ENCODE measurements around the gene FUOM. TPM values are rescaled to one million over a fixed set of nuclear protein-coding genes. Genes with fewer than 3 reads are reported as not detected.
A peak's percentile ranks its signal among the peaks of the same experiment; 100 is the strongest.

Gene FUOM
- total RNA-seq, 2 experiments from 2014 or later: 15.4 to 17.3 TPM

GRCh38 chr10:133335246-133336117 lies 22.3 kb downstream of the FUOM start:
- POLR2A ChIA-PET: interaction anchor here (1.9 kb wide), 2 partner anchors 12 to 22 kb away, joined by 4 read pairs; partner anchors contain the start of gene FUOM
- H3K27ac Mint-ChIP-seq: no peak overlapping the region
- DNase-seq (peak; percentile 80), ATAC-seq (ENCODE audit: low read depth) (peak; percentile 52)
- H3K27me3 Mint-ChIP-seq: peaks cover 34% of the 10 kb centered on the region
- H3K4me3 Mint-ChIP-seq: peak overlapping the region; percentile 53
- H3K4me1 Mint-ChIP-seq: peaks cover 1% of the 10 kb centered on the region
- no peaks in the 10 kb centered on the region for H3K36me3 Mint-ChIP-seq
- H3K9me3 Mint-ChIP-seq: no peaks in the 10 kb centered on the region

- no peaks in the 10 kb centered on the region for H3K36me3 Mint-ChIP-seq
- ATAC-seq (ENCODE audit: low read depth) (peak; percentile 40), DNase-seq (no peak)
- peaks cover 40% of the 10 kb centered on the region for H3K27me3 Mint-ChIP-seq
- peak overlapping the region; percentile 49 for H3K27ac Mint-ChIP-seq
- POLR2A ChIA-PET: no interaction called here
- H3K4me1 Mint-ChIP-seq: peaks cover 1% of the 10 kb centered on the region
- no peaks in the 10 kb centered on the region for H3K9me3 Mint-ChIP-seq
- peak overlapping the region; percentile 73 for H3K4me3 Mint-ChIP-seq
Observed at GRCh38 chr10:133334503-133335245, 23.1 kb downstream of the FUOM start.

GRCh38 chr10:133332936-133333699 lies 24.7 kb downstream of the FUOM start:
- POLR2A ChIA-PET: no interaction called here
- peaks cover 1% of the 10 kb centered on the region for H3K4me1 Mint-ChIP-seq
- H3K4me3 Mint-ChIP-seq: no peak overlapping the region
- H3K9me3 Mint-ChIP-seq: no peaks in the 10 kb centered on the region
- no peak for DNase-seq
- no peak overlapping the region for H3K27ac Mint-ChIP-seq
- H3K36me3 Mint-ChIP-seq: no peaks in the 10 kb centered on the region
- ATAC-seq (ENCODE audit: low read depth): no peak
- H3K27me3 Mint-ChIP-seq: peaks cover 55% of the 10 kb centered on the region

GRCh38 chr10:133329491-133330202 lies 28.2 kb downstream of the FUOM start:
- peaks cover 73% of the 10 kb centered on the region for H3K27me3 Mint-ChIP-seq
- H3K4me3 Mint-ChIP-seq: peak overlapping the region; percentile 44
- no peak overlapping the region for H3K27ac Mint-ChIP-seq
- peak; percentile 89 for DNase-seq
- no peaks in the 10 kb centered on the region for H3K4me1 Mint-ChIP-seq
- H3K36me3 Mint-ChIP-seq: no peaks in the 10 kb centered on the region
- ATAC-seq (ENCODE audit: low read depth): peak; percentile 87
- no peaks in the 10 kb centered on the region for H3K9me3 Mint-ChIP-seq
- POLR2A ChIA-PET: no interaction called here

GRCh38 chr10:133328358-133329343 lies 29.2 kb downstream of the FUOM start:
- Mint-ChIP-seq H3K4me1 (no peaks in the 10 kb centered on the region), H3K27ac (no peak overlapping the region), H3K27me3 (peaks cover 70% of the 10 kb centered on the region), H3K36me3 (no peaks in the 10 kb centered on the region), H3K4me3 (no peak overlapping the region), H3K9me3 (no peaks in the 10 kb centered on the region)
- POLR2A ChIA-PET: no interaction called here
- no peak for ATAC-seq (ENCODE audit: low read depth)
- no peak for DNase-seq

- no peak overlapping the region for H3K27ac Mint-ChIP-seq
- H3K4me1 Mint-ChIP-seq: no peaks in the 10 kb centered on the region
- no peak overlapping the region for H3K4me3 Mint-ChIP-seq
- H3K27me3 Mint-ChIP-seq: peaks cover 64% of the 10 kb centered on the region
- no peak for ATAC-seq (ENCODE audit: low read depth)
- POLR2A ChIA-PET: no interaction called here
- no peaks in the 10 kb centered on the region for H3K36me3 Mint-ChIP-seq
- H3K9me3 Mint-ChIP-seq: no peaks in the 10 kb centered on the region
- DNase-seq: no peak
Observed at GRCh38 chr10:133327651-133328357, 30.0 kb downstream of the FUOM start.

GRCh38 chr10:133326745-133327650 lies 30.8 kb downstream of the FUOM start:
- H3K9me3 Mint-ChIP-seq: no peaks in the 10 kb centered on the region
- no peak for DNase-seq
- no peak for ATAC-seq (ENCODE audit: low read depth)
- peaks cover 56% of the 10 kb centered on the region for H3K27me3 Mint-ChIP-seq
- no peaks in the 10 kb centered on the region for H3K36me3 Mint-ChIP-seq
- POLR2A ChIA-PET: interaction anchor here (1.0 kb wide), 1 partner anchor 10 kb away, joined by 3 read pairs; the partner anchor contains the start of gene CALY
- H3K4me3 Mint-ChIP-seq: no peak overlapping the region
- H3K4me1 Mint-ChIP-seq: no peaks in the 10 kb centered on the region
- no peak overlapping the region for H3K27ac Mint-ChIP-seq

- Mint-ChIP-seq H3K36me3 (no peaks in the 10 kb centered on the region), H3K4me3 (peak overlapping the region; percentile 3), H3K27ac (no peak overlapping the region), H3K27me3 (peaks cover 48% of the 10 kb centered on the region), H3K9me3 (no peaks in the 10 kb centered on the region), H3K4me1 (no peaks in the 10 kb centered on the region)
- DNase-seq (no peak), ATAC-seq (ENCODE audit: low read depth) (no peak)
- POLR2A ChIA-PET: interaction anchor here (1.0 kb wide), 1 partner anchor 11 kb away, joined by 3 read pairs; the partner anchor contains the start of gene CALY
Observed at GRCh38 chr10:133326223-133326551, 31.6 kb downstream of the FUOM start.

- POLR2A ChIA-PET: no interaction called here
- DNase-seq (no peak), ATAC-seq (ENCODE audit: low read depth) (no peak)
- Mint-ChIP-seq H3K27ac (no peak overlapping the region), H3K36me3 (no peaks in the 10 kb centered on the region), H3K9me3 (no peaks in the 10 kb centered on the region), H3K4me1 (no peaks in the 10 kb centered on the region), H3K4me3 (peak overlapping the region; percentile 73), H3K27me3 (peaks cover 42% of the 10 kb centered on the region)
Observed at GRCh38 chr10:133325440-133326222, 32.2 kb downstream of the FUOM start.

- Mint-ChIP-seq H3K27me3 (peaks cover 43% of the 10 kb centered on the region), H3K36me3 (no peaks in the 10 kb centered on the region), H3K9me3 (peaks cover 2% of the 10 kb centered on the region), H3K4me3 (no peak overlapping the region), H3K4me1 (no peaks in the 10 kb centered on the region), H3K27ac (no peak overlapping the region)
- no peak for ATAC-seq (ENCODE audit: low read depth)
- POLR2A ChIA-PET: no interaction called here
- no peak for DNase-seq
Observed at GRCh38 chr10:133324857-133325260, 33.0 kb downstream of the FUOM start.
